Activated CD4-positive, CD25-positive, alpha-beta regulatory T cell treated with anti-CD3 and anti-CD28 coated beads, Interleukin-2, amount 50 U/mL, for 72 hours (primary cell): ENCODE data around the gene IRX3.
"Not testable (repeated sequence)": the region's sequence is repeated elsewhere in the genome, so short reads cannot be mapped to it uniquely, and the experiment has no call there.

ENCODE experiments used
- DNase-seq: peaks from one replicate; pipeline ENCODE4 v3.0.0; 2021

Gene IRX3

GRCh38 chr16:54273566-54273965, 13.0 kb downstream of the IRX3 start:
- DNase-seq, result no peak

GRCh38 chr16:54270711-54271110, 15.9 kb downstream of the IRX3 start:
- DNase-seq, result no peak

GRCh38 chr16:54269461-54269860, 17.1 kb downstream of the IRX3 start:
- no peak for DNase-seq

- no peak for DNase-seq
These were observed 17.8 kb downstream of the IRX3 start for GRCh38 chr16:54268766-54269165.

GRCh38 chr16:54268340-54268739, 18.2 kb downstream of the IRX3 start:
- DNase-seq, result no peak

GRCh38 chr16:54266363-54266955, 20.1 kb downstream of the IRX3 start:
- no peak for DNase-seq

- no peak for DNase-seq
These were observed 20.9 kb downstream of the IRX3 start for GRCh38 chr16:54265575-54266107.

GRCh38 chr16:54253118-54253517, 33.5 kb downstream of the IRX3 start:
- DNase-seq, result no peak

- no peak for DNase-seq
These were observed 37.5 kb downstream of the IRX3 start for GRCh38 chr16:54248863-54249710.

GRCh38 chr16:54247705-54248104, 38.9 kb downstream of the IRX3 start:
- DNase-seq, result not testable (repeated sequence)

- DNase-seq, result no peak
These were observed 40.1 kb downstream of the IRX3 start for GRCh38 chr16:54246454-54246821.

- no peak for DNase-seq
These were observed 40.7 kb downstream of the IRX3 start for GRCh38 chr16:54245788-54246453.

GRCh38 chr16:54244061-54244886, 42.3 kb downstream of the IRX3 start:
- DNase-seq, result no peak

GRCh38 chr16:54243202-54243601, 43.4 kb downstream of the IRX3 start:
- DNase-seq, result no peak

GRCh38 chr16:54242199-54242598, 44.4 kb downstream of the IRX3 start:
- no peak for DNase-seq

GRCh38 chr16:54241525-54241924, 45.1 kb downstream of the IRX3 start:
- no peak for DNase-seq

- DNase-seq, result no peak
These were observed 46.1 kb downstream of the IRX3 start for GRCh38 chr16:54240271-54241129.

- DNase-seq, result no peak
These were observed 47.1 kb downstream of the IRX3 start for GRCh38 chr16:54239456-54239855.

- DNase-seq, result no peak
These were observed 49.8 kb downstream of the IRX3 start for GRCh38 chr16:54236773-54237172.

- DNase-seq, result no peak
These were observed 53.0 kb downstream of the IRX3 start for GRCh38 chr16:54233615-54234014.
